ENCODE data around the gene CXADR.

- TF ChIP-seq, protein P1, sequence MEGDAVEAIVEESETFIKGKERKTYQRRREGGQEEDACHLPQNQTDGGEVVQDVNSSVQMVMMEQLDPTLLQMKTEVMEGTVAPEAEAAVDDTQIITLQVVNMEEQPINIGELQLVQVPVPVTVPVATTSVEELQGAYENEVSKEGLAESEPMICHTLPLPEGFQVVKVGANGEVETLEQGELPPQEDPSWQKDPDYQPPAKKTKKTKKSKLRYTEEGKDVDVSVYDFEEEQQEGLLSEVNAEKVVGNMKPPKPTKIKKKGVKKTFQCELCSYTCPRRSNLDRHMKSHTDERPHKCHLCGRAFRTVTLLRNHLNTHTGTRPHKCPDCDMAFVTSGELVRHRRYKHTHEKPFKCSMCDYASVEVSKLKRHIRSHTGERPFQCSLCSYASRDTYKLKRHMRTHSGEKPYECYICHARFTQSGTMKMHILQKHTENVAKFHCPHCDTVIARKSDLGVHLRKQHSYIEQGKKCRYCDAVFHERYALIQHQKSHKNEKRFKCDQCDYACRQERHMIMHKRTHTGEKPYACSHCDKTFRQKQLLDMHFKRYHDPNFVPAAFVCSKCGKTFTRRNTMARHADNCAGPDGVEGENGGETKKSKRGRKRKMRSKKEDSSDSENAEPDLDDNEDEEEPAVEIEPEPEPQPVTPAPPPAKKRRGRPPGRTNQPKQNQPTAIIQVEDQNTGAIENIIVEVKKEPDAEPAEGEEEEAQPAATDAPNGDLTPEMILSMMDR (IDR thresholded peaks at IDR 0.05; ENCODE audit: low read depth, low read length, poor library complexity, severe bottlenecking) = no peak
- no peak for TF ChIP-seq EZH2phosphoT487 (IDR thresholded peaks at IDR 0.05; ENCODE audit: borderline replicate concordance, low read length)
Measured at GRCh38 chr21:17527240-17527639, 14.4 kb downstream of the CXADR start.

All from DOHH2 (cell line).